ENCODE measurements around the gene SHLD1.

- TF ChIP-seq POLR2AphosphoS5 (IDR thresholded peaks at IDR 0.05), result no peak
- no peak for TF ChIP-seq CTCF (IDR thresholded peaks at IDR 0.05)
These were observed 34.9 kb upstream of the SHLD1 start for GRCh38 chr20:5715071-5715841.

Measured in sigmoid colon (tissue), 4 donors.